Measurements from ENCODE around the gene TMEFF2. TPM values are rescaled to one million over a fixed set of nuclear protein-coding genes. Genes with fewer than 3 reads are reported as not detected.

The TMEFF2 gene
- total and polyA plus RNA-seq, 2 of the 4 experiments (the other 2 are of a cell fraction) = 1.3 to 3.0 TPM

- H3K36me3 ChIP-seq (ENCODE audit: control insufficient read depth, insufficient read depth, low read length) = no peaks in the 10 kb centered on the region
- no peak overlapping the region for H3K56ac ChIP-seq (ENCODE audit: extremely low read depth, insufficient read depth, low read length)
- no peak overlapping the region for H2AFZ ChIP-seq (replicated peaks; ENCODE audit: low read length, poor library complexity)
- H2AK9ac ChIP-seq (replicated peaks; ENCODE audit: low read depth, low read length, poor library complexity) = no peak overlapping the region
- no peak overlapping the region for H2BK20ac ChIP-seq (ENCODE audit: low read depth, low read length)
- no peak overlapping the region for H2BK120ac ChIP-seq (ENCODE audit: low read depth, low read length)
- no peak overlapping the region for H3K14ac ChIP-seq (replicated peaks; ENCODE audit: low read depth, low read length)
- in situ Hi-C loops (cut with MboI; ENCODE audit: low sequenced_read_pairs) = no loop called here
- H3K4me3 ChIP-seq (ENCODE audit: insufficient read depth, low read depth, low read length) = no peak overlapping the region
- dilution Hi-C loops (cut with HindIII; ENCODE audit: low sequenced_read_pairs, unreplicated experiment) = no loop called here
- no TSS peak for BruUV-seq (replicated peaks)
- TF ChIP-seq CEBPB (IDR thresholded peaks at IDR 0.05; ENCODE audit: low read depth, low read length) (no peak), BHLHE40 (IDR thresholded peaks at IDR 0.05; ENCODE audit: low read depth, low read length) (no peak), SMC3 (IDR thresholded peaks at IDR 0.05; ENCODE audit: low read depth, low read length) (no peak), MXI1 (IDR thresholded peaks at IDR 0.05; ENCODE audit: borderline replicate concordance, low read depth, low read length) (no peak), MAFK (IDR thresholded peaks at IDR 0.05; ENCODE audit: low read depth, low read length) (no peak), CTCF (conservative IDR thresholded peaks at IDR 0.05; ENCODE audit: low read depth, low read length) (no peak), POLR2A (IDR thresholded peaks at IDR 0.05; ENCODE audit: low read depth, low read length) (no peak), CHD1 (IDR thresholded peaks at IDR 0.05; ENCODE audit: low read depth, low read length) (no peak)
- no peak overlapping the region for H2BK15ac ChIP-seq (ENCODE audit: low read depth, low read length)
- H3K27ac ChIP-seq (ENCODE audit: insufficient read depth, low read length) = no peak overlapping the region
- H3K4ac ChIP-seq (ENCODE audit: low read depth, low read length) = no peak overlapping the region
- H3K79me1 ChIP-seq (ENCODE audit: low read depth in 1 of 2, low read length in 2 of 2) = no peaks in the 10 kb centered on the region
- no peak overlapping the region for H4K8ac ChIP-seq (ENCODE audit: low read depth in 2 of 2, low read length in 2 of 2)
- no peak overlapping the region for H3K18ac ChIP-seq (ENCODE audit: low read depth, low read length)
- H3K4me1 ChIP-seq (ENCODE audit: control insufficient read depth, insufficient read depth, low read length) = peaks cover 8% of the 10 kb centered on the region
- H3K9me3 ChIP-seq (ENCODE audit: control insufficient read depth, insufficient read depth, low read length) = no peaks in the 10 kb centered on the region
- H2BK5ac ChIP-seq (ENCODE audit: low read depth, low read length, poor library complexity, severe bottlenecking) = no peak overlapping the region
- H2AK5ac ChIP-seq (ENCODE audit: low read depth, low read length) = no peak overlapping the region
- no peak overlapping the region for H4K91ac ChIP-seq (ENCODE audit: insufficient read depth, low read depth, low read length)
- WGBS, 2 experiments (ENCODE audit: extremely low coverage in 2 of 2, insufficient read length in 1 of 2) = no CpG with 5 or more reads among the region's 3 CpGs
- no peaks in the 10 kb centered on the region for H4K20me1 ChIP-seq (ENCODE audit: insufficient read depth, low read length)
- ChIA-PET POLR2A (ENCODE audit: unreplicated experiment) (no interaction called here), CTCF (no interaction called here)
- ATAC-seq (ENCODE audit: low read depth) = no peak
- DNase-seq = no peak
- peaks cover 3% of the 10 kb centered on the region; the same call in 1 of the 2 replicates for H3K9me1 ChIP-seq (ENCODE audit: insufficient read depth, low read length)
- no peak overlapping the region for H3K4me2 ChIP-seq (ENCODE audit: low read depth, low read length)
- intact Hi-C loops (cut with micrococcal nuclease) = no loop called here
- H3K27me3 ChIP-seq (ENCODE audit: control insufficient read depth, insufficient read depth, low read length) = no peaks in the 10 kb centered on the region
- H3K23ac ChIP-seq (ENCODE audit: low read depth, low read length) = no peak overlapping the region
- H4K5ac ChIP-seq (ENCODE audit: low read depth, low read length) = no peak overlapping the region
- no peak overlapping the region for H3K9ac ChIP-seq (ENCODE audit: low read depth, low read length)
Observed at GRCh38 chr2:192150166-192150565, 44.6 kb downstream of the TMEFF2 start.

Measured in IMR-90 (cell line).